Prostate gland (tissue), 2 donors: ENCODE data around the gene PRSS27.

Experiments
- POLR2AphosphoS5 ChIP-seq: sonication (generic); formaldehyde crosslinking; IDR thresholded peaks from one replicate; pipeline ENCODE4 v1.6.1; 2017; ENCODE audit warnings: antibody characterized with exemption
- TF ChIP-seq, protein P1 (sequence below), 4 experiments: fragments of 200-600 bp in 2 of 4; fragments of 450-650 bp in 2 of 4; sonication (generic) in 2 of 4; IDR thresholded peaks; 1 replicate in 3 of 4; 2 replicates in 1 of 4; pipeline ENCODE4 v1.5.1; 2016 to 2019; ENCODE audit warnings: antibody characterized with exemption in 4 of 4, mild to moderate bottlenecking in 2 of 4, moderate library complexity in 2 of 4

- TF ChIP-seq, protein P1, sequence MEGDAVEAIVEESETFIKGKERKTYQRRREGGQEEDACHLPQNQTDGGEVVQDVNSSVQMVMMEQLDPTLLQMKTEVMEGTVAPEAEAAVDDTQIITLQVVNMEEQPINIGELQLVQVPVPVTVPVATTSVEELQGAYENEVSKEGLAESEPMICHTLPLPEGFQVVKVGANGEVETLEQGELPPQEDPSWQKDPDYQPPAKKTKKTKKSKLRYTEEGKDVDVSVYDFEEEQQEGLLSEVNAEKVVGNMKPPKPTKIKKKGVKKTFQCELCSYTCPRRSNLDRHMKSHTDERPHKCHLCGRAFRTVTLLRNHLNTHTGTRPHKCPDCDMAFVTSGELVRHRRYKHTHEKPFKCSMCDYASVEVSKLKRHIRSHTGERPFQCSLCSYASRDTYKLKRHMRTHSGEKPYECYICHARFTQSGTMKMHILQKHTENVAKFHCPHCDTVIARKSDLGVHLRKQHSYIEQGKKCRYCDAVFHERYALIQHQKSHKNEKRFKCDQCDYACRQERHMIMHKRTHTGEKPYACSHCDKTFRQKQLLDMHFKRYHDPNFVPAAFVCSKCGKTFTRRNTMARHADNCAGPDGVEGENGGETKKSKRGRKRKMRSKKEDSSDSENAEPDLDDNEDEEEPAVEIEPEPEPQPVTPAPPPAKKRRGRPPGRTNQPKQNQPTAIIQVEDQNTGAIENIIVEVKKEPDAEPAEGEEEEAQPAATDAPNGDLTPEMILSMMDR (IDR thresholded peaks at IDR 0.05): no peak
- no peak for TF ChIP-seq POLR2AphosphoS5
Measured at GRCh38 chr16:2724088-2724676, 4.2 kb upstream of the PRSS27 start.
